HEK293 (cell line): ENCODE results near the gene EEFSEC.

ENCODE experiments used
- CTCF ChIA-PET: fragments of 350-600 bp; formaldehyde crosslinking; extraction: SDS; loops from one replicate; lab custom pipeline; 2021; ENCODE audit warnings: antibody characterized with exemption; lab: Yijun Ruan, JAX
- POLR2A ChIA-PET: fragments of 300-600 bp; formaldehyde crosslinking; extraction: SDS; loops from one replicate; lab custom pipeline; 2020; ENCODE audit warnings: antibody characterized with exemption, inconsistent platforms; lab: Yijun Ruan, JAX
- H3K27ac ChIP-seq: fragments of 200-500 bp; sonication (Bioruptor generic); 2 replicates; pipeline ENCODE4 v1.5.1; 2014; ENCODE audit warnings: low read depth, low read length, control low read depth, inconsistent platforms; ENCODE audit errors: extremely low read depth
- H3K36me3 ChIP-seq, 2 experiments: fragments of 200-500 bp in 1 of 2; sonication (Bioruptor generic) in 1 of 2; 1 replicate in 1 of 2; 2 replicates in 1 of 2; pipeline ENCODE4 v1.5.1; 2014 to 2017; ENCODE audit warnings: inconsistent platforms in 2 of 2, low read length in 2 of 2; ENCODE audit not compliant: control insufficient read depth in 2 of 2, insufficient read depth in 1 of 2
- H3K4me1 ChIP-seq: fragments of 200-500 bp; sonication (Bioruptor generic); 2 replicates; pipeline ENCODE4 v1.5.1; 2014; ENCODE audit warnings: mild to moderate bottlenecking, low read length, inconsistent platforms; ENCODE audit not compliant: control insufficient read depth, insufficient read depth
- H3K4me3 ChIP-seq: 2 replicates; pipeline ENCODE4 v1.5.1; 2011; ENCODE audit warnings: low read depth, mild to moderate bottlenecking, control low read depth, low read length, moderate library complexity
- H3K9me3 ChIP-seq: fragments of 200-500 bp; sonication (Bioruptor generic); 2 replicates; pipeline ENCODE4 v1.5.1; 2014; ENCODE audit warnings: low read depth, low read length, inconsistent platforms; ENCODE audit not compliant: control insufficient read depth, insufficient read depth
- EGR2 ChIP-seq: fragments of 450-650 bp; formaldehyde crosslinking; IDR thresholded peaks from 2 replicates; pipeline ENCODE4 v1.5.1; 2016; ENCODE audit warnings: low read depth, missing biosample characterization, missing genetic modification characterization
- FEZF1 ChIP-seq: fragments of 450-650 bp; formaldehyde crosslinking; IDR thresholded peaks from 2 replicates; pipeline ENCODE4 v1.5.1; 2016; ENCODE audit warnings: missing biosample characterization, missing genetic modification characterization
- GLI4 ChIP-seq: fragments of 450-650 bp; formaldehyde crosslinking; IDR thresholded peaks from 2 replicates; pipeline ENCODE4 v1.5.1; 2016; ENCODE audit warnings: missing biosample characterization, missing genetic modification characterization
- KLF8 ChIP-seq: fragments of 450-650 bp; formaldehyde crosslinking; IDR thresholded peaks from 2 replicates; pipeline ENCODE4 v1.5.1; 2016; ENCODE audit warnings: missing biosample characterization, missing genetic modification characterization
- MZF1 ChIP-seq: fragments of 450-650 bp; formaldehyde crosslinking; IDR thresholded peaks from 2 replicates; pipeline ENCODE4 v1.5.1; 2017; ENCODE audit warnings: missing biosample characterization, missing genetic modification characterization, borderline replicate concordance
- PRDM1 ChIP-seq: fragments of 450-650 bp; formaldehyde crosslinking; IDR thresholded peaks from 2 replicates; pipeline ENCODE4; 2016; ENCODE audit warnings: missing biosample characterization, missing genetic modification characterization
- SP3 ChIP-seq: fragments of 450-650 bp; formaldehyde crosslinking; IDR thresholded peaks from 2 replicates; pipeline ENCODE4 v1.5.1; 2016; ENCODE audit warnings: missing biosample characterization, missing genetic modification characterization
- WT1 ChIP-seq: fragments of 450-650 bp; formaldehyde crosslinking; IDR thresholded peaks from 2 replicates; pipeline ENCODE4 v1.5.1; 2016; ENCODE audit warnings: missing biosample characterization, missing genetic modification characterization
- ZNF133 ChIP-seq: fragments of 450-650 bp; formaldehyde crosslinking; IDR thresholded peaks from 2 replicates; pipeline ENCODE4 v1.5.1; 2016; ENCODE audit warnings: missing biosample characterization, missing genetic modification characterization
- ZNF138 ChIP-seq: fragments of 450-650 bp; formaldehyde crosslinking; IDR thresholded peaks from 2 replicates; pipeline ENCODE4 v1.5.1; 2016; ENCODE audit warnings: missing biosample characterization, missing genetic modification characterization, borderline replicate concordance
- ZNF157 ChIP-seq: fragments of 450-650 bp; formaldehyde crosslinking; IDR thresholded peaks from 2 replicates; pipeline ENCODE4 v1.5.1; 2016; ENCODE audit warnings: missing biosample characterization, missing genetic modification characterization
- ZNF19 ChIP-seq: fragments of 450-650 bp; formaldehyde crosslinking; IDR thresholded peaks from 2 replicates; pipeline ENCODE4; 2016; ENCODE audit warnings: missing biosample characterization, missing genetic modification characterization, low read depth
- ZNF211 ChIP-seq: fragments of 450-650 bp; formaldehyde crosslinking; IDR thresholded peaks from 2 replicates; pipeline ENCODE4 v1.5.1; 2016; ENCODE audit warnings: low read depth, missing biosample characterization, missing genetic modification characterization
- ZNF274 ChIP-seq, 2 experiments: fragments of 200-500 bp in 1 of 2; fragments of 450-650 bp in 1 of 2; sonication (Bioruptor generic) in 1 of 2; formaldehyde crosslinking in 1 of 2; IDR thresholded peaks; 2 replicates each; pipeline versions ENCODE4 v1.5.1 to v1.6.1; 2014 to 2016; ENCODE audit warnings: borderline replicate concordance in 1 of 2, inconsistent platforms in 1 of 2, low read length in 1 of 2, missing biosample characterization in 1 of 2, missing genetic modification characterization in 1 of 2
- ZNF404 ChIP-seq: fragments of 450-650 bp; formaldehyde crosslinking; IDR thresholded peaks from 2 replicates; pipeline ENCODE4 v1.5.1; 2017; ENCODE audit warnings: missing biosample characterization, missing genetic modification characterization
- ZNF426 ChIP-seq: fragments of 450-650 bp; formaldehyde crosslinking; IDR thresholded peaks from 2 replicates; pipeline ENCODE4 v1.5.1; 2017; ENCODE audit warnings: missing biosample characterization, missing genetic modification characterization, mild to moderate bottlenecking, inconsistent platforms, moderate library complexity
- ZNF473 ChIP-seq: fragments of 450-650 bp; formaldehyde crosslinking; IDR thresholded peaks from 2 replicates; pipeline ENCODE4 v1.5.1; 2017; ENCODE audit warnings: missing biosample characterization, missing genetic modification characterization
- ZNF544 ChIP-seq: fragments of 450-650 bp; formaldehyde crosslinking; IDR thresholded peaks from 2 replicates; pipeline ENCODE4 v1.5.0; 2017; ENCODE audit warnings: missing biosample characterization, missing genetic modification characterization
- ZNF792 ChIP-seq: fragments of 450-650 bp; formaldehyde crosslinking; IDR thresholded peaks from 2 replicates; pipeline ENCODE4 v1.5.1; 2016; ENCODE audit warnings: missing biosample characterization, missing genetic modification characterization
- ZSCAN23 ChIP-seq: fragments of 450-650 bp; formaldehyde crosslinking; IDR thresholded peaks from 2 replicates; pipeline ENCODE4 v1.5.1; 2016; ENCODE audit warnings: missing biosample characterization, missing genetic modification characterization
- TF ChIP-seq, protein P1 (sequence below): fragments of 450-650 bp; formaldehyde crosslinking; IDR thresholded peaks from 2 replicates; pipeline ENCODE4 v1.5.1; 2016; ENCODE audit warnings: missing biosample characterization, missing genetic modification characterization

The EEFSEC gene

GRCh38 chr3:128380295-128380694 lies 227.0 kb downstream of the EEFSEC start:
- Histone ChIP-seq H3K4me3 (no peak overlapping the region), H3K9me3 (no peaks in the 10 kb centered on the region), H3K27ac (no peak overlapping the region), H3K36me3 (no peaks in the 10 kb centered on the region), H3K4me1 (peaks cover 16% of the 10 kb centered on the region)
- ChIA-PET CTCF (no interaction called here), POLR2A (no interaction called here)
- TF ChIP-seq ZNF157 (tag by site-specific recombination) = no peak
- TF ChIP-seq ZNF426 = no peak
- TF ChIP-seq ZNF792 (tag by site-specific recombination) = no peak
- TF ChIP-seq EGR2 = no peak
- no peak for TF ChIP-seq WT1 (tag by site-specific recombination)
- TF ChIP-seq ZNF274 (IDR thresholded peaks at IDR 0.05; ENCODE audit: low read length) = no peak
- no peak for TF ChIP-seq ZNF274 (tag by site-specific recombination; IDR thresholded peaks at IDR 0.05; ENCODE audit: borderline replicate concordance)
- TF ChIP-seq, protein P1, sequence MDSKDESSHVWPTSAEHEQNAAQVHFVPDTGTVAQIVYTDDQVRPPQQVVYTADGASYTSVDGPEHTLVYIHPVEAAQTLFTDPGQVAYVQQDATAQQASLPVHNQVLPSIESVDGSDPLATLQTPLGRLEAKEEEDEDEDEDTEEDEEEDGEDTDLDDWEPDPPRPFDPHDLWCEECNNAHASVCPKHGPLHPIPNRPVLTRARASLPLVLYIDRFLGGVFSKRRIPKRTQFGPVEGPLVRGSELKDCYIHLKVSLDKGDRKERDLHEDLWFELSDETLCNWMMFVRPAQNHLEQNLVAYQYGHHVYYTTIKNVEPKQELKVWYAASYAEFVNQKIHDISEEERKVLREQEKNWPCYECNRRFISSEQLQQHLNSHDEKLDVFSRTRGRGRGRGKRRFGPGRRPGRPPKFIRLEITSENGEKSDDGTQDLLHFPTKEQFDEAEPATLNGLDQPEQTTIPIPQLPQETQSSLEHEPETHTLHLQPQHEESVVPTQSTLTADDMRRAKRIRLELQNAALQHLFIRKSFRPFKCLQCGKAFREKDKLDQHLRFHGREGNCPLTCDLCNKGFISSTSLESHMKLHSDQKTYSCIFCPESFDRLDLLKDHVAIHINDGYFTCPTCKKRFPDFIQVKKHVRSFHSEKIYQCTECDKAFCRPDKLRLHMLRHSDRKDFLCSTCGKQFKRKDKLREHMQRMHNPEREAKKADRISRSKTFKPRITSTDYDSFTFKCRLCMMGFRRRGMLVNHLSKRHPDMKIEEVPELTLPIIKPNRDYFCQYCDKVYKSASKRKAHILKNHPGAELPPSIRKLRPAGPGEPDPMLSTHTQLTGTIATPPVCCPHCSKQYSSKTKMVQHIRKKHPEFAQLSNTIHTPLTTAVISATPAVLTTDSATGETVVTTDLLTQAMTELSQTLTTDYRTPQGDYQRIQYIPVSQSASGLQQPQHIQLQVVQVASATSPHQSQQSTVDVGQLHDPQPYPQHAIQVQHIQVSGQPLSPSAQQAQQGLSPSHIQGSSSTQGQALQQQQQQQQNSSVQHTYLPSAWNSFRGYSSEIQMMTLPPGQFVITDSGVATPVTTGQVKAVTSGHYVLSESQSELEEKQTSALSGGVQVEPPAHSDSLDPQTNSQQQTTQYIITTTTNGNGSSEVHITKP (tag by site-specific recombination) = no peak
- TF ChIP-seq ZNF138 (tag by site-specific recombination) = no peak

DNA sequence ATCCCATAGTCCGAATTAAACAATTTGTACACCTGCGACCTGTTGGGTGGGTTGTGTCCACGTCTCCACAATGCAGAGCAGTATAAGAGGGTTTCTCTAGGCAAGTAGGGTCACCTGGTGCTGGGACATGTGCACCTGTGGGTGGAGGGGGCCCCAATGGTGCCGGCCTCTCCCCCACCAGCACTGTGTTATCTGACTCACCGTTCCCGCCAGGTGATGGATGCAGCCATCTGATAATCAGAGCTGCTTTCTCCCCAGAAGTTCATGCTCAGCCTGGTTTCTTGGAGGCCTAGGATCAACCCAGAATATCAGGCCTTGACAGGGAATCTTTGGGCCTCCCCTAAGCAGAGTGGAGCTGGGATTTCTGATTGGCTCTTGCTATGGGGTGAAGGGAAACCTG lies 227.4 kb downstream of the EEFSEC start:
- H3K4me3 ChIP-seq = no peak overlapping the region
- TF ChIP-seq KLF8 (tag by site-specific recombination) (no peak), ZNF19 (no peak), ZNF544 (tag by site-specific recombination) (no peak), GLI4 (no peak), MZF1 (tag by site-specific recombination) (no peak), SP3 (tag by site-specific recombination) (no peak), FEZF1 (tag by site-specific recombination) (no peak)
- H3K36me3 ChIP-seq = no peaks in the 10 kb centered on the region
- H3K4me1 ChIP-seq = peaks cover 16% of the 10 kb centered on the region
- no peaks in the 10 kb centered on the region for H3K9me3 ChIP-seq
- CTCF ChIA-PET = no interaction called here
- no peak overlapping the region for H3K27ac ChIP-seq
- POLR2A ChIA-PET = no interaction called here

- Histone ChIP-seq H3K9me3 (no peaks in the 10 kb centered on the region), H3K4me3 (no peak overlapping the region), H3K27ac (no peak overlapping the region), H3K4me1 (peaks cover 16% of the 10 kb centered on the region), H3K36me3 (no peaks in the 10 kb centered on the region)
- no peak for TF ChIP-seq ZNF404 (tag by site-specific recombination)
- TF ChIP-seq ZSCAN23 (tag by site-specific recombination) = no peak
- TF ChIP-seq ZNF211 (tag by site-specific recombination) = no peak
- no peak for TF ChIP-seq PRDM1 (tag by site-specific recombination)
- TF ChIP-seq ZNF473 = no peak
- TF ChIP-seq ZNF133 (tag by site-specific recombination) = no peak
- ChIA-PET CTCF (interaction anchor here (0.6 kb wide), 1 partner anchor 177 kb away, joined by 4 read pairs; no protein-coding TSS in a partner anchor), POLR2A (no interaction called here)
Measured at GRCh38 chr3:128381609-128382008, 228.3 kb downstream of the EEFSEC start.
